Endometrium (tissue), 2 donors: ENCODE measurements around the gene CYP26B1.
A peak's percentile ranks its signal among the peaks of the same experiment; 100 is the strongest.

Experiments used
- FAIRE-seq: peaks from 2 replicates; lab custom pipeline; 2012; peaks lifted over from hg19 to GRCh38; lab: Jason Lieb, UNC
- donor health status: control.
- donor health status: control.

The CYP26B1 gene

DNA sequence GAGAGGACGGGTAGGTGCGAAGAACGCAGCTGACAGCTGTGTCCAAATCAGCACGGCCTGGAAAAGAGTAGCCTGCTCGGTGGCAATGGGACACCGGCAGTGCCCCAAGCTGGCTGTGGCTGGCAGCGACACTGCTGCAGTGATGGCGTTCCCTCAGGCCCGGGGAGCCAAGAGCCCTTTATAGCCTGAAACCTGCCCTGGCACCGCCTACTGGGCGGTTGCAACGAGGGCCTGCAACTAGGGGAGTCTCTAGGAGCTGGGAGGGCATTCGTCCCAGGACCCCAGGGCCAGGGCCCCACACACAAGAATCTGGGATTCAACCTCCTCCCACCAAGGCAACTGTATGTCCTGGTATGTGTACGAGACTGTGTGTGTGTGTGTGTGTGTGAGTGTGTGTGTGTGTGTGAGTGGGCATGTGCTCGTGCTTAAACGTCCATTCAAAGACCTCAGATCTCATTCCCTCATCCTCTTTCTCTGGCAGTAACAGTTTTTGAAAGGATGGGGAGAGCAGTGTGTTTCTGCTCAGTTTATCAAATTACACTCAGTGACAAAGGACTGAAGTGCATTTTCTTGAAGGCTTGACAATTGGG, 6.8 kb upstream of the CYP26B1 start:
- no peak for FAIRE-seq

DNA sequence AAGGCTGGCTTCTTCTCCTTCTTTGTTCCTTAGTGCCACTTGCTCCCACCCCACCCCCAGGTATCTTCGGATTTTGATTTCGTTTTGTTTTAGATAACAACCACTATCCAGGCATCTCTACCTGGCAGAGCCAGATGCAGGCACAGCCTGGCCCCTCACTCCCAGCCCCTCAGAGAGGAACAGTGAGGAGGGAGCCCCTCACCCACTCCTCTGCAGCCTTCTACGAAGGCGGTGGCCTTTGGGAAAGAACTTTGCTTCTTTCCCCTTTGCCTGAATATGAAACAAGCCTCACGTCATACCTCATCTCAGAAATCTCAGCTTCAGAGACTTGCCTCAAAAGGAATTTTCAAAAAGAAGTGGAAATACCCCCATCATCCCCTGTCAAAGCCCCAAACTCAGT, 6.3 kb upstream of the CYP26B1 start:
- no peak for FAIRE-seq

- FAIRE-seq = no peak
These were observed 5.5 kb upstream of the CYP26B1 start for GRCh38 chr2:72153026-72153791.

GRCh38 chr2:72150861-72151356, 3.2 kb upstream of the CYP26B1 start:
- FAIRE-seq = no peak

- peak; percentile 51 for FAIRE-seq
These were observed 2.6 kb upstream of the CYP26B1 start for GRCh38 chr2:72150157-72150860.

- FAIRE-seq = no peak
These were observed 2.0 kb upstream of the CYP26B1 start for GRCh38 chr2:72149556-72150156.

DNA sequence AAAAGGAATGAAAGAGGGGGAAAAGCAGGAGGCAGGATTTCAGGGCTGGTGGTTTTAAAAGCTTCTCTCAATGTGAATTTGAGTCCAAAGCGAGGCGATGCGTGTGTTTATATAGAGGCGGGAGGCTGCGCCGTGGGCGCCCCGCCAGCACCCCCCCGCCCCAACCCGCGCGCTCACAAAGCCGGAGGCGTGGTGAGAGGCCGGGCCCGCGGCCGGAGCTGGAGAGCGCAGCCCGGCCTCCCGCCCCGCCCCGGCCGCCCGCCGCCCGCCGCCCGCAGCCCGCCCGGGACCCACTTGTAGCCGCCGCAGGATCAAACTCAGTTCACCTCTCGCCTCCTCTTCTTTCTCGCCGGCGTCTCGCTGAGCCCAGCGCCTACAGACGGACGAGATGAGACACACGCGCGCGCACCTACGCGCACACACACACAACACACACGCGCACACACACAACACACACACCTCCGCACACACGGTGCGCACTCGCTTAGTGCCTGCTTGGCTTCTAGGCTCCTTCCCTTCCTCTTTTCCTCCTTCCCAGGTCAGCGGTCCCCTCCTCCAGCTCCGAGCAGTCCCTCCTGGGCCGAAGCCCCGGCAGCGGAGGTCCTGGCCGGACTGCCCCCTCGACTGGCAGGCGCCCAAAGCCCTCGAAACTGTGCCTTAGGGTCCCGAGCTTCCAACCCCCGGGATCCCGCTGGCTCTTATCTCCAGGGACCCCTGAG, 1.3 kb upstream of the CYP26B1 start:
- FAIRE-seq = no peak

GRCh38 chr2:72148003-72148836, 558 bp upstream of the CYP26B1 start:
- no peak for FAIRE-seq

DNA sequence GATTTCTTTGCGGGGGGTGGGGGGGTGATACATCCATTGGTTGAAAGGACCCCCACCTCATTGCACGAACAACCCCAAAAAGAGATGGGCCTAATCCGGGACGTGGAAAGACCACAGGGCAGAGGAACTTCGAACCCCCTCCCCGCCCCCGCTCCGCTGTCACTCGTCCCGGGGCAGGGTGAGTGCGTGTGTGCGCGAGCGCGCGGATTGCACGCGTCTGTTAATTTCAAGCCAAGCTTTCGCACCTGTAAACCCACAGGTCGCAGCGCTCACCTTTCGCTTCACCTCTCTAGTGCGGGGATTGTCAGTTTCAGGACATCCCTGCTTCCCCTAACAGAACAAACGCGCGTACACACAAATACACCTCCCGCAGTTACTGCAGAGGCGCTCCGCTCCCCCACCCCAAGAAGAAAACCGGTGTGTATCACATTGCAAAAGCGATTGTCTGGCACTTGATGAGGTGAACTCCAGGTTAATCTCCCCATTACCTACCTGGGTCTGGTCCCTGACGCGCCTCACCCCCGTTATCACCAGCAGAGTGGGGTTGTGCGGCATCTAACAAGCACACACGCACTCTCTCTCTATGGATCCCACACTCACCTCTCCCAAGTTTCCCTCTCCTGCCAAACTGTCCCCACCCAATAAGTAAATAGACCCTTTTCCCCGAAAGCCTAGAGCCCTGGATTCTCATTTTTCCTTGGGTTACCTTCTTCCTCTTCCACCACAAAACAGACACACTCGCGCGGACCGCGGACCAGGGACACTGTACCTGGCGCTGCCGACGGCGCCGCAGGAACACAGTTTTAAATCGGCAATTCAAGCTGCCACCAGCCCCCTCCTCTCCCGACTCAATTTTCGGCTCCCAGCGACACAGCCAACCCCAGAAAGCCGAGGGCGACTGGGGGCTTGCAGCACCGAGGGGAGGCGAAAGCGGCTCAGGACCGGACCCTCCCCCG, 1.0 kb downstream of the CYP26B1 start:
- no peak for FAIRE-seq

GRCh38 chr2:72145658-72146329, 1.9 kb downstream of the CYP26B1 start:
- no peak for FAIRE-seq

- FAIRE-seq = no peak
These were observed 2.4 kb downstream of the CYP26B1 start for GRCh38 chr2:72145289-72145657.

DNA sequence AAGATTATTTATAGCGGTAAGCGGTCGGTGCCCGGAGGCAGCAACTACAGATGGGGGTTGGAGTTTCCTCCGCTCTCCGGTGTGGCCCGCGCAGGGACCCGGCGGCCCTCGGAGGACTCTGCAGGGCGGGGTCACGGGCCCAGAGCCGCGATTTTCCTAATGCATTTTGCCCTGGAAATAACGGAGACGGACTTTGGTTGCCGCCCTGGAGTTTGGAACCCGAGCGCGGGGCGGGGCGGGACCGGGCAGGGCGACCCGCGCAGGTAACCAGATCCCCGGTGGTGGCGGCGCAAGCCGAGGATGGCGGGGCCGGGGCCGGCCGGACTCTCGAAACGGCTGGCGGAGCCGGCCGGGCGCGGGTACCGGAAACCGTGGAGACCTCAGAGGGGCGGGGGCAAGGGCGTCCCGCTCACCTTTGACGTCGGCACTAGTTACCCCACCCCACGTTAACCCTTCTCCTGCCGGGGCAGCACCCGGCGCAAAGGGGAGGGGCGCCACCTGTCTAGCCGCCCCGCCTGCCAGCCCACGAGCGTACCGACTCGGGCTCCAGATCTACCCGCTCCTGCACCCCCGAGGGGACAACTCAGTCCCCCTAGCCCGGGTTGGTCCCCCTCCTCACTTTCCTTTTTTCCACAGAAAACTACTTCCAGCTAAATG, 2.9 kb downstream of the CYP26B1 start:
- FAIRE-seq = no peak

- FAIRE-seq = no peak
These were observed 3.4 kb downstream of the CYP26B1 start for GRCh38 chr2:72144274-72144631.

- no peak for FAIRE-seq
These were observed 4.0 kb downstream of the CYP26B1 start for GRCh38 chr2:72143441-72144273.

DNA sequence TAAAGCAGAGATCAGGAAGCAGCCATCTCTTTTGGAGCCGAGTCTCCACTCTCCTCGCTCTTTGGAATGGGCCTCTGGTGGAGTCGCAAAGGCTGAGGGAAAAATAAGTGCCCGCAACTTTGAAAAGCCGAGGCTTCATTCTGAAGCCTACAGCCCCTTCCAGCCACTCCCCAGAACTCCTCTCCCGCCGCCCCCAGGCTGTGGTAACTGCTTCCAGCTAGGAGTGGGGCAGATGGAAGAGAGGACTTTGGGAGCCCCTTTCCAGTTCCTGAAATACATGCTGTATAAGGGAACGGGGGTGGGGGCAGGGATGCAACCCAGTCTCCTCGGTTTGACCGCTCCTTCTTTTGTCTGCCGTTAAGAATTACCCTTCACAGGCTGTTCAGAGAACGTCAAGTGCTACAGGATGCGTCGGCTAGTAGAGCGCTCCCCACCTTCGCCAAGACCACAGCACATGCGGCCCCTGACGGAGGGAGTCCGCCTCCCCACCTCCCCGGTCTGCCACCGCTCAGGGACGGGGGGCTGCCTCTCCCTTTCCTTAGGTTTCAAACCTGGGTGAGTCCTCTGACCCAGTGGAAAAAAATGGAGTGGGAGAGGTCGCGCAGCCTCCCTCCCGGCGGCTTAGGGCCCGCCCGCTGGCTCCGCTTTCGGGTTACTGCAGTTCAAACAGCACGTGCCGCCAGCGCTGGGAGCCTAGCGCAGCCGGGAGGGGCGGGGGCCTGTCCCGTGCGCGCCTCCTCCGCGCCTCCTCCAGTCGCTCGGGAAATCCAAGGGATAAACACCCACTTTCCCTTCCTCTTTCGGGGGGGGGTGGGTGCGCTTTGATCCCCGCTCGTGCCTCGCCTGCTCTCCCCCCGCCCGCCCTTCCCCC, 4.9 kb downstream of the CYP26B1 start:
- FAIRE-seq = no peak

DNA sequence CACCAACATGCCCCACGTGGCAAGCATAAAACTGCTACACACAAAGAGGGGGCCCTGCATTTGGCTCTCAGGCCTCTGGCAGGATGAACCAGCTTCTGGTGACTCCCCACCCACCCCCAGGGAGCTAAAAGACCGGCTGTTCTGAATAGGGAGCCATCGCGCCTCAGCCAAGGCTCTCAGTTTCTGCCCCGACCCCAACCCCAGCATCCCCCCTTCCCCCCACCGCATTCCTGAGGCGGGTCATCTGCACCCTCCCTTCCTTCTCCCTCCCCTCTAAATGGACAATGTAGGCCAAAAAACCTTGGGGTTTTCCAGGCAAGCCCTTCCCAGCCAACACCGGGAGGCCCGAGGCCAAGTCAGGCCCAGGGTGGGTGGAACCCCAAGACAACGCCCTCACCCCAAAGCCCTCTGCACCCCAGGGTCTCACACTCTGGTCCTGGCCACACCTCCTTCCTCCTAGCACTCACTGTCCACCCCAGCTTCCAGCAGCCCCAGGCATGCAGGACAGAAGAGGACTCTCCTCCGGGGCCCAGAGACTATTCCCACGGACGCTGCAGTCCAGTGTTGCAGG, 5.7 kb downstream of the CYP26B1 start:
- FAIRE-seq = no peak
